Measurements from ENCODE around the gene BLVRA.

DNA sequence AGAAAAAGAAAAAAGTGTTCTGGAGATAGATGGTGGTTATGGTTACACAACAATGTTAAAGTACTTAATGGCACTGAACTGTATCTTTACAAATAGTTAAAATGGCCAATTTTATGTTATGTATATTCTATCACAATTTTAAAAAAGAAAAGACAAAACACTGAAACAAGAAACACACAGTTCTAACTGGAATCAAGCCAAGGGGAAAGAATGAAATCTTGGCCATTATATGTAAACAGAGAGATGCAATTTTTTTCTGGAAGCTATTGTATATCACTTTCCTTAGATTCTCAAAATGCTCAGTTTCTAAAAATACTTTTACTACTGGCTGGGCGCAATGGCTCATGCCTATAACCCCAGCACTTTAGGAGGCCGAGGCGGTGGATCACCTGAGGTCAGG is 33.2 kb upstream of the BLVRA start:
- TF ChIP-seq, protein P1, sequence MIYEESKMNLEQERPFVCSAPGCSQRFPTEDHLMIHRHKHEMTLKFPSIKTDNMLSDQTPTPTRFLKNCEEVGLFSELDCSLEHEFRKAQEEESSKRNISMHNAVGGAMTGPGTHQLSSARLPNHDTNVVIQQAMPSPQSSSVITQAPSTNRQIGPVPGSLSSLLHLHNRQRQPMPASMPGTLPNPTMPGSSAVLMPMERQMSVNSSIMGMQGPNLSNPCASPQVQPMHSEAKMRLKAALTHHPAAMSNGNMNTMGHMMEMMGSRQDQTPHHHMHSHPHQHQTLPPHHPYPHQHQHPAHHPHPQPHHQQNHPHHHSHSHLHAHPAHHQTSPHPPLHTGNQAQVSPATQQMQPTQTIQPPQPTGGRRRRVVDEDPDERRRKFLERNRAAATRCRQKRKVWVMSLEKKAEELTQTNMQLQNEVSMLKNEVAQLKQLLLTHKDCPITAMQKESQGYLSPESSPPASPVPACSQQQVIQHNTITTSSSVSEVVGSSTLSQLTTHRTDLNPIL (CRISPR knock-in tag; IDR thresholded peaks at IDR 0.05; ENCODE audit: low read depth), result no peak
- TF ChIP-seq, protein P2, sequence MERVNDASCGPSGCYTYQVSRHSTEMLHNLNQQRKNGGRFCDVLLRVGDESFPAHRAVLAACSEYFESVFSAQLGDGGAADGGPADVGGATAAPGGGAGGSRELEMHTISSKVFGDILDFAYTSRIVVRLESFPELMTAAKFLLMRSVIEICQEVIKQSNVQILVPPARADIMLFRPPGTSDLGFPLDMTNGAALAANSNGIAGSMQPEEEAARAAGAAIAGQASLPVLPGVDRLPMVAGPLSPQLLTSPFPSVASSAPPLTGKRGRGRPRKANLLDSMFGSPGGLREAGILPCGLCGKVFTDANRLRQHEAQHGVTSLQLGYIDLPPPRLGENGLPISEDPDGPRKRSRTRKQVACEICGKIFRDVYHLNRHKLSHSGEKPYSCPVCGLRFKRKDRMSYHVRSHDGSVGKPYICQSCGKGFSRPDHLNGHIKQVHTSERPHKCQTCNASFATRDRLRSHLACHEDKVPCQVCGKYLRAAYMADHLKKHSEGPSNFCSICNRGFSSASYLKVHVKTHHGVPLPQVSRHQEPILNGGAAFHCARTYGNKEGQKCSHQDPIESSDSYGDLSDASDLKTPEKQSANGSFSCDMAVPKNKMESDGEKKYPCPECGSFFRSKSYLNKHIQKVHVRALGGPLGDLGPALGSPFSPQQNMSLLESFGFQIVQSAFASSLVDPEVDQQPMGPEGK (CRISPR knock-in tag; IDR thresholded peaks at IDR 0.05; ENCODE audit: borderline replicate concordance), result no peak
- TF ChIP-seq ZNF70 (CRISPR knock-in tag; IDR thresholded peaks at IDR 0.05) (no peak), ZNF8 (CRISPR knock-in tag; IDR thresholded peaks at IDR 0.05) (no peak), BACH2 (CRISPR knock-in tag; IDR thresholded peaks at IDR 0.05; ENCODE audit: borderline replicate concordance) (no peak), ARNTL (CRISPR knock-in tag; IDR thresholded peaks at IDR 0.05; ENCODE audit: borderline replicate concordance, low read depth) (no peak)

Measured in SK-N-SH treated with all-trans-retinoic acid at 6 μM for 48 hours (cell line).